Neural progenitor cell (in vitro differentiated cells): ENCODE results near the gene NFIA. TPM values are rescaled to one million over a fixed set of nuclear protein-coding genes. Genes with fewer than 3 reads are reported as not detected.

Source experiments
- DNase-seq: peaks from one replicate; pipeline ENCODE4 v3.0.0-alpha.2; 2016; ENCODE audit warnings: low spot score
- H2AFZ ChIP-seq: fragments of 200-600 bp; sonication (generic); replicated peaks from 2 replicates; pipeline ENCODE4 v1.6.1; 2016; ENCODE audit warnings: antibody characterized with exemption
- H3F3A ChIP-seq: fragments of 200-600 bp; sonication (generic); 2 replicates; pipeline ENCODE4 v1.6.1; 2016; ENCODE audit warnings: antibody characterized with exemption, low read depth
- H3K27ac ChIP-seq: fragments of 200-600 bp; sonication (generic); 2 replicates; pipeline ENCODE4 v1.5.1; 2016; ENCODE audit warnings: mild to moderate bottlenecking
- H3K27me3 ChIP-seq: fragments of 200-600 bp; sonication (generic); 2 replicates; pipeline ENCODE4 v1.6.1; 2016; ENCODE audit warnings: mild to moderate bottlenecking, moderate library complexity
- H3K36me3 ChIP-seq: fragments of 200-600 bp; sonication (generic); 2 replicates; pipeline ENCODE4 v1.5.1; 2016
- H3K4me1 ChIP-seq: fragments of 200-600 bp; sonication (generic); 2 replicates; pipeline ENCODE4 v1.6.1; 2016; ENCODE audit warnings: mixed run types
- H3K4me2 ChIP-seq: fragments of 200-600 bp; sonication (generic); 2 replicates; pipeline ENCODE4 v1.6.1; 2016
- H3K4me3 ChIP-seq: fragments of 200-600 bp; sonication (generic); 2 replicates; pipeline ENCODE4 v1.5.1; 2016
- H3K79me2 ChIP-seq: fragments of 200-600 bp; sonication (generic); 2 replicates; pipeline ENCODE4 v1.6.1; 2016; ENCODE audit warnings: low read depth
- H3K9ac ChIP-seq: fragments of 200-600 bp; sonication (generic); 2 replicates; pipeline ENCODE4 v1.6.1; 2016
- H3K9me3 ChIP-seq: fragments of 200-600 bp; sonication (generic); 2 replicates; pipeline ENCODE4 v1.5.1; 2016; ENCODE audit warnings: low read depth
- H4K20me1 ChIP-seq: fragments of 200-600 bp; sonication (generic); 2 replicates; pipeline ENCODE4 v1.6.1; 2016; ENCODE audit warnings: low read depth
- H3K27ac Mint-ChIP-seq: 3 replicates; pipeline ENCODE4 v1.8.0; 2021; ENCODE audit warnings: mixed read lengths
- H3K27me3 Mint-ChIP-seq: 2 replicates; pipeline ENCODE4 v1.8.0; 2022; ENCODE audit warnings: low read depth, mild to moderate bottlenecking, inconsistent platforms, moderate library complexity, mixed read lengths; ENCODE audit not compliant: insufficient read depth
- H3K36me3 Mint-ChIP-seq: 3 replicates; pipeline ENCODE4 v1.8.0; 2021; ENCODE audit warnings: mixed read lengths
- H3K4me1 Mint-ChIP-seq: 3 replicates; pipeline ENCODE4 v1.8.0; 2021; ENCODE audit warnings: mixed read lengths
- H3K4me3 Mint-ChIP-seq: 3 replicates; pipeline ENCODE4 v1.8.0; 2021; ENCODE audit warnings: mild to moderate bottlenecking, moderate library complexity, mixed read lengths
- H3K9me3 Mint-ChIP-seq: 3 replicates; pipeline ENCODE4 v1.8.0; 2020; ENCODE audit warnings: mixed read lengths
- EZH2 ChIP-seq: fragments of 200-600 bp; sonication (generic); IDR thresholded peaks from 2 replicates; pipeline ENCODE4 v1.6.1; 2017; ENCODE audit warnings: antibody characterized with exemption, mild to moderate bottlenecking, moderate library complexity
- EZH2phosphoT487 ChIP-seq: fragments of 200-600 bp; sonication (generic); IDR thresholded peaks from 2 replicates; pipeline ENCODE4 v1.6.1; 2017; ENCODE audit warnings: antibody characterized with exemption
- total RNA-seq: library from RNA; depleted of rRNA; stranded (reverse); fragments of >200 nt; gene quantifications from 2 replicates; pipeline ENCODE4 v1.2.3, GENCODE V29; 2015; ENCODE audit warnings: low replicate concordance
- TF ChIP-seq, protein P1 (sequence below): fragments of 200-600 bp; sonication (generic); IDR thresholded peaks from 2 replicates; pipeline ENCODE4 v1.5.1; 2017; ENCODE audit warnings: antibody characterized with exemption, mild to moderate bottlenecking

The NFIA gene
- total RNA-seq, 1 donor from 2014 or later = 5.3 TPM

- no peak overlapping the region for H3K9ac ChIP-seq
- H3K4me3 Mint-ChIP-seq = no peak overlapping the region
- H2AFZ ChIP-seq = no peak overlapping the region
Measured at GRCh38 chr1:61313906-61314422, 231.6 kb downstream of the NFIA start.

DNA sequence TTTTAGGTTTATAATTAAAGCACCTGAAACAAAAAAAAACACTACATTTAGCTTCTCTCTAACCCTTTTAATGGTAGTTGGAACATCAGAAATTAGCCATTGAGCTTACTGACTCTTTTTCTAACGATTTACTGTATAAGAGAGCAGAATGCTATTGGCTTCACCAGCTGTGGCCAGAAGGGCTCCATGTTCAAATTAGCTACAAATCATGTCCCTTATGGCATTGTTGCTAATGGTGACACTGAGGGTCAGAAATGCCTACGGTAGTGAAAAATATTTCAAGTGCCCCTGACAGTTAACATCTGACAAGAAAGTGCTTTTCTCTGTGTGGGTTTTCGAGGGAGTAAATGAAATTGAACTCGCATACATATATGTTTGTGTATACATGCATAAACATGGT is 232.7 kb downstream of the NFIA start:
- Histone ChIP-seq H3K9me3 (no peaks in the 10 kb centered on the region), H3K4me2 (no peak overlapping the region), H3K4me3 (no peak overlapping the region), H4K20me1 (no peaks in the 10 kb centered on the region), H2AFZ (no peak overlapping the region), H3K36me3 (no peaks in the 10 kb centered on the region), H3F3A (no peaks in the 10 kb centered on the region), H3K27me3 (no peaks in the 10 kb centered on the region), H3K9ac (no peak overlapping the region), H3K27ac (no peak overlapping the region), H3K79me2 (no peaks in the 10 kb centered on the region), H3K4me1 (peaks cover 14% of the 10 kb centered on the region)
- TF ChIP-seq EZH2phosphoT487 (no peak), EZH2 (no peak)
- TF ChIP-seq, protein P1, sequence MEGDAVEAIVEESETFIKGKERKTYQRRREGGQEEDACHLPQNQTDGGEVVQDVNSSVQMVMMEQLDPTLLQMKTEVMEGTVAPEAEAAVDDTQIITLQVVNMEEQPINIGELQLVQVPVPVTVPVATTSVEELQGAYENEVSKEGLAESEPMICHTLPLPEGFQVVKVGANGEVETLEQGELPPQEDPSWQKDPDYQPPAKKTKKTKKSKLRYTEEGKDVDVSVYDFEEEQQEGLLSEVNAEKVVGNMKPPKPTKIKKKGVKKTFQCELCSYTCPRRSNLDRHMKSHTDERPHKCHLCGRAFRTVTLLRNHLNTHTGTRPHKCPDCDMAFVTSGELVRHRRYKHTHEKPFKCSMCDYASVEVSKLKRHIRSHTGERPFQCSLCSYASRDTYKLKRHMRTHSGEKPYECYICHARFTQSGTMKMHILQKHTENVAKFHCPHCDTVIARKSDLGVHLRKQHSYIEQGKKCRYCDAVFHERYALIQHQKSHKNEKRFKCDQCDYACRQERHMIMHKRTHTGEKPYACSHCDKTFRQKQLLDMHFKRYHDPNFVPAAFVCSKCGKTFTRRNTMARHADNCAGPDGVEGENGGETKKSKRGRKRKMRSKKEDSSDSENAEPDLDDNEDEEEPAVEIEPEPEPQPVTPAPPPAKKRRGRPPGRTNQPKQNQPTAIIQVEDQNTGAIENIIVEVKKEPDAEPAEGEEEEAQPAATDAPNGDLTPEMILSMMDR = no peak
- no peak for DNase-seq
- Mint-ChIP-seq H3K4me1 (peaks cover 44% of the 10 kb centered on the region), H3K27me3 (peaks cover 3% of the 10 kb centered on the region), H3K9me3 (peaks cover 5% of the 10 kb centered on the region), H3K4me3 (no peak overlapping the region), H3K36me3 (peaks cover 11% of the 10 kb centered on the region), H3K27ac (no peak overlapping the region)

More at GRCh38 chr1:61313906-61314422, 231.6 kb downstream of the NFIA start:
- Histone ChIP-seq H3K27ac (no peak overlapping the region), H3K36me3 (no peaks in the 10 kb centered on the region), H3K79me2 (no peaks in the 10 kb centered on the region), H3F3A (no peaks in the 10 kb centered on the region), H3K4me1 (peaks cover 8% of the 10 kb centered on the region), H3K9me3 (no peaks in the 10 kb centered on the region), H4K20me1 (no peaks in the 10 kb centered on the region), H3K4me2 (no peak overlapping the region), H3K27me3 (no peaks in the 10 kb centered on the region), H3K4me3 (no peak overlapping the region)
- DNase-seq = peak; percentile 66
- Mint-ChIP-seq H3K4me1 (peaks cover 33% of the 10 kb centered on the region), H3K27me3 (peaks cover 3% of the 10 kb centered on the region), H3K27ac (no peak overlapping the region), H3K36me3 (peaks cover 14% of the 10 kb centered on the region), H3K9me3 (peaks cover 5% of the 10 kb centered on the region)
- TF ChIP-seq, protein P1 = no peak
- TF ChIP-seq EZH2 (no peak), EZH2phosphoT487 (no peak)

DNA sequence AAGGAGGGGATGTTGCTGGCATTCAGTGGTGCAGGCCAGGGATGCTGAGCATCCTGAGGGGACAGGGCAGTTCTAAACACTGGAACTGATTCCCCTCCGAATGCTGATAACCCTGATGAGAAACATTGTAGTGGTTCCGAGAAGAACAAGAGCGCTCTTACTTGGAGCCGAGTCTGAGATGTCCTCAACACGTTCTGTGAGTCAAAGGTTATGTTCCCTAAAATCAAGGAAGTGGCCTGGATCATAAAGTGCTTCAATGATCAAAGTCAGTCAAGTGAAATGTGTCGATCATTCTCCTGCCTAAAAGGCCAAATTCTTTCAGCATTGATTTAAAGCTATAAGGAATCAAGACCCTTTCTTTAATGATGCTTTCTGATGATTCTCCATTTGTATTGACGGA is 234.1 kb downstream of the NFIA start:
- Histone ChIP-seq H2AFZ (no peak overlapping the region), H3K36me3 (no peaks in the 10 kb centered on the region), H3K4me1 (peaks cover 20% of the 10 kb centered on the region), H3K9ac (no peak overlapping the region), H3K4me2 (no peak overlapping the region), H3K9me3 (no peaks in the 10 kb centered on the region), H3K27ac (no peak overlapping the region), H4K20me1 (no peaks in the 10 kb centered on the region), H3K4me3 (no peak overlapping the region), H3K27me3 (no peaks in the 10 kb centered on the region), H3F3A (no peaks in the 10 kb centered on the region), H3K79me2 (no peaks in the 10 kb centered on the region)
- Mint-ChIP-seq H3K4me1 (peaks cover 55% of the 10 kb centered on the region), H3K27me3 (peaks cover 3% of the 10 kb centered on the region), H3K36me3 (peaks cover 11% of the 10 kb centered on the region), H3K27ac (no peak overlapping the region), H3K9me3 (peaks cover 5% of the 10 kb centered on the region), H3K4me3 (no peak overlapping the region)
- no peak for DNase-seq
- TF ChIP-seq EZH2phosphoT487 (no peak), EZH2 (no peak)
- TF ChIP-seq, protein P1 = no peak
